Esophagus squamous epithelium (tissue), 4 donors: ENCODE results near the gene ASZ1.

ENCODE experiments used
- POLR2A ChIP-seq, 4 donors: fragments of 450-650 bp; IDR thresholded peaks; one replicate each; pipeline ENCODE4 v1.6.1; 2017; ENCODE audit warnings: antibody characterized with exemption in 4 of 4, mild to moderate bottlenecking in 4 of 4, moderate library complexity in 3 of 4
- TF ChIP-seq, protein P1 (sequence below), 6 experiments: fragments of 450-650 bp in 4 of 6; fragments of 200-600 bp in 2 of 6; sonication (generic) in 2 of 6; IDR thresholded peaks; one replicate each; pipeline ENCODE4 v1.5.1; 2016 to 2019; ENCODE audit warnings: antibody characterized with exemption in 6 of 6, mild to moderate bottlenecking in 4 of 6, moderate library complexity in 4 of 6

DNA sequence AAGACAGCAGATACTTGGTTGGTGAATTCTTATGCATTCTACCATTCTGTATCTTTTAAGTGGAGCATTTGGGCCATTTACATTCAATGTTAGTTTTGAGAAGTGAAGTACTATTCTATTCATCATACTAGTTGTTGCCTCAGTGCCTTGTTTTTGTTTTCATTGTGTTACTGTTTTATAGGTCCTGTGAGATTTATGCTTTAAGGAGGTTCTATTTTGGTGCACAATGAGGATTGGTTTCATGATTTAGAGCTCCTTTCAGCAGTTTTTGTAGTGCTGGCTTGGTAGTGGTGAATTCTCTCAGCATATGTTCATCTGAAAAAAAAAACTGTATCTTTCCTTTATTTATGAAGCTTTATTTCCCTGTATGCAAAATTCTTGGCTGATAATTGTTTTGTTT, 81.1 kb downstream of the ASZ1 start:
- TF ChIP-seq POLR2A (IDR thresholded peaks at IDR 0.05) = no peak
- TF ChIP-seq, protein P1, sequence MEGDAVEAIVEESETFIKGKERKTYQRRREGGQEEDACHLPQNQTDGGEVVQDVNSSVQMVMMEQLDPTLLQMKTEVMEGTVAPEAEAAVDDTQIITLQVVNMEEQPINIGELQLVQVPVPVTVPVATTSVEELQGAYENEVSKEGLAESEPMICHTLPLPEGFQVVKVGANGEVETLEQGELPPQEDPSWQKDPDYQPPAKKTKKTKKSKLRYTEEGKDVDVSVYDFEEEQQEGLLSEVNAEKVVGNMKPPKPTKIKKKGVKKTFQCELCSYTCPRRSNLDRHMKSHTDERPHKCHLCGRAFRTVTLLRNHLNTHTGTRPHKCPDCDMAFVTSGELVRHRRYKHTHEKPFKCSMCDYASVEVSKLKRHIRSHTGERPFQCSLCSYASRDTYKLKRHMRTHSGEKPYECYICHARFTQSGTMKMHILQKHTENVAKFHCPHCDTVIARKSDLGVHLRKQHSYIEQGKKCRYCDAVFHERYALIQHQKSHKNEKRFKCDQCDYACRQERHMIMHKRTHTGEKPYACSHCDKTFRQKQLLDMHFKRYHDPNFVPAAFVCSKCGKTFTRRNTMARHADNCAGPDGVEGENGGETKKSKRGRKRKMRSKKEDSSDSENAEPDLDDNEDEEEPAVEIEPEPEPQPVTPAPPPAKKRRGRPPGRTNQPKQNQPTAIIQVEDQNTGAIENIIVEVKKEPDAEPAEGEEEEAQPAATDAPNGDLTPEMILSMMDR (IDR thresholded peaks at IDR 0.05) = no peak
